Measurements from ENCODE around the gene COL5A1. TPM values are rescaled to one million over a fixed set of nuclear protein-coding genes. Genes with fewer than 3 reads are reported as not detected.

Gene COL5A1
- total RNA-seq, 1 experiment from 2014 or later, result 9.5 TPM

- Histone ChIP-seq H3K27ac (ENCODE audit: insufficient read length, low read depth, low read length) (no peak overlapping the region), H2AFZ (ENCODE audit: low read length) (no peak overlapping the region), H2BK12ac (ENCODE audit: insufficient read length, low read depth, low read length) (no peak overlapping the region), H3K23ac (ENCODE audit: insufficient read length, low read depth, low read length) (no peak overlapping the region), H3K23me2 (ENCODE audit: insufficient read length, low read depth, low read length, poor library complexity, severe bottlenecking) (no peaks in the 10 kb centered on the region), H3T11ph (ENCODE audit: low read length) (no peak overlapping the region), H4K8ac (replicated peaks; ENCODE audit: insufficient read length, low read depth, low read length) (no peak overlapping the region), H3K4me2 (ENCODE audit: insufficient read depth, insufficient read length, low read length) (no peak overlapping the region), H3K9me3 (ENCODE audit: control insufficient read depth, low read depth, low read length) (peaks cover 5% of the 10 kb centered on the region), H2BK20ac (ENCODE audit: low read depth, low read length, poor library complexity, severe bottlenecking) (no peak overlapping the region), H4K91ac (ENCODE audit: insufficient read length, low read depth, low read length) (no peak overlapping the region), H3K18ac (ENCODE audit: insufficient read length, low read depth, low read length) (no peak overlapping the region), H2BK5ac (ENCODE audit: insufficient read length, low read length) (no peak overlapping the region), H2BK15ac (ENCODE audit: low read depth, low read length) (no peak overlapping the region), H2AK5ac (ENCODE audit: insufficient read length, low read length) (no peak overlapping the region), H3K14ac (ENCODE audit: insufficient read depth, low read length) (no peak overlapping the region), H3K56ac (ENCODE audit: insufficient read length, low read depth, low read length) (no peak overlapping the region), H3K79me1 (ENCODE audit: insufficient read depth, low read depth, low read length, poor library complexity, severe bottlenecking) (no peaks in the 10 kb centered on the region), H3K79me2 (ENCODE audit: insufficient read depth, low read length) (no peaks in the 10 kb centered on the region), H3K9ac (ENCODE audit: extremely low read depth, insufficient read length, low read length) (no peak overlapping the region), H3K4ac (ENCODE audit: low read depth, low read length) (no peak overlapping the region), H2BK120ac (ENCODE audit: low read depth, low read length, poor library complexity, severe bottlenecking) (no peak overlapping the region), H4K20me1 (ENCODE audit: control insufficient read depth, insufficient read depth, insufficient read length) (no peaks in the 10 kb centered on the region), H3K27me3 (ENCODE audit: insufficient read depth, low read length) (no peaks in the 10 kb centered on the region), H3K4me1 (ENCODE audit: insufficient read depth, low read length) (no peaks in the 10 kb centered on the region), H4K5ac (ENCODE audit: insufficient read length, low read depth, low read length) (no peak overlapping the region)
- no peaks in the 10 kb centered on the region for H3K4me1 Mint-ChIP-seq
- no peak for TF ChIP-seq CTCF (conservative IDR thresholded peaks at IDR 0.05)
- peaks cover 7 to 8% of the 10 kb centered on the region in 2 experiments; a peak in 3 of 5 replicates for H3K9me3 Mint-ChIP-seq
- peaks cover 2% of the 10 kb centered on the region for H3K27me3 Mint-ChIP-seq (ENCODE audit: low read depth)
- DNase-seq, result no peak
- no peaks in the 10 kb centered on the region; a peak in 1 of 7 replicates for H3K36me3 Mint-ChIP-seq (ENCODE audit: insufficient read depth in 1 of 3, low read depth in 3 of 3)
- no peak overlapping the region for H3K27ac Mint-ChIP-seq
- no peak overlapping the region for H3K4me3 Mint-ChIP-seq
- no CpG with 5 or more reads among the region's 10 CpGs for WGBS (ENCODE audit: extremely low coverage, insufficient read length, low lambda C conversion rate)
Measured at GRCh38 chr9:134848504-134848903, 206.9 kb downstream of the COL5A1 start.
